22Rv1 (cell line): Measurements from ENCODE around the gene KCTD5.

Experiments used
- H3K27ac ChIP-seq: fragments of 450-650 bp; 2 replicates; pipeline ENCODE4 v1.5.1; 2017
- ZFX ChIP-seq: fragments of 450-650 bp; IDR thresholded peaks from 2 replicates; pipeline ENCODE4 v1.6.1; 2017; ENCODE audit warnings: antibody characterized with exemption, borderline replicate concordance
- TF ChIP-seq, protein P1 (sequence below): fragments of 450-650 bp; IDR thresholded peaks from 2 replicates; pipeline ENCODE4 v1.5.1; 2017; ENCODE audit warnings: mild to moderate bottlenecking

Gene KCTD5

GRCh38 chr16:2740476-2740875 lies 58.2 kb downstream of the KCTD5 start:
- no peak overlapping the region for H3K27ac ChIP-seq
- TF ChIP-seq, protein P1, sequence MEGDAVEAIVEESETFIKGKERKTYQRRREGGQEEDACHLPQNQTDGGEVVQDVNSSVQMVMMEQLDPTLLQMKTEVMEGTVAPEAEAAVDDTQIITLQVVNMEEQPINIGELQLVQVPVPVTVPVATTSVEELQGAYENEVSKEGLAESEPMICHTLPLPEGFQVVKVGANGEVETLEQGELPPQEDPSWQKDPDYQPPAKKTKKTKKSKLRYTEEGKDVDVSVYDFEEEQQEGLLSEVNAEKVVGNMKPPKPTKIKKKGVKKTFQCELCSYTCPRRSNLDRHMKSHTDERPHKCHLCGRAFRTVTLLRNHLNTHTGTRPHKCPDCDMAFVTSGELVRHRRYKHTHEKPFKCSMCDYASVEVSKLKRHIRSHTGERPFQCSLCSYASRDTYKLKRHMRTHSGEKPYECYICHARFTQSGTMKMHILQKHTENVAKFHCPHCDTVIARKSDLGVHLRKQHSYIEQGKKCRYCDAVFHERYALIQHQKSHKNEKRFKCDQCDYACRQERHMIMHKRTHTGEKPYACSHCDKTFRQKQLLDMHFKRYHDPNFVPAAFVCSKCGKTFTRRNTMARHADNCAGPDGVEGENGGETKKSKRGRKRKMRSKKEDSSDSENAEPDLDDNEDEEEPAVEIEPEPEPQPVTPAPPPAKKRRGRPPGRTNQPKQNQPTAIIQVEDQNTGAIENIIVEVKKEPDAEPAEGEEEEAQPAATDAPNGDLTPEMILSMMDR: no peak
- TF ChIP-seq ZFX: no peak

DNA sequence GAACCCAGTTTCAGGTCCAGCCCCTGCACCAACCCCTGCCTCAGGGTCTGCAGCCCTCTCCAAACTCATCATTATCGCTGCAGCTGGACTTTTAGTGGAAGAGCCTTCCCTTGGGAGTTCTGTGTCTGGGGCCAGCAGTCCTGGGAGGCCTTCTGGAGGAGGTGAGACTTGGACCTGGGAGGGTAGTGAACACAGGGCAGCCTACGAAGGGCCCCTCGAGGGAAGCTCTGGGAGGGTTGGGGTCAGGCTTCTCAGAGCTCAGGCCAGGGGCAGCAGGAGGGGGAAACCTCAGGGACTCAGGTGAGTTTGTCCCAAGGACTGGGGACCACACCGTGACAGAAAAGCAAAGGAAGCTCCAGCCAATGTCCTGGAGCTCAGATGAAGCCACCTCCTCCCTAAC lies 58.8 kb downstream of the KCTD5 start:
- H3K27ac ChIP-seq: no peak overlapping the region
- TF ChIP-seq, protein P1: no peak
- no peak for TF ChIP-seq ZFX

DNA sequence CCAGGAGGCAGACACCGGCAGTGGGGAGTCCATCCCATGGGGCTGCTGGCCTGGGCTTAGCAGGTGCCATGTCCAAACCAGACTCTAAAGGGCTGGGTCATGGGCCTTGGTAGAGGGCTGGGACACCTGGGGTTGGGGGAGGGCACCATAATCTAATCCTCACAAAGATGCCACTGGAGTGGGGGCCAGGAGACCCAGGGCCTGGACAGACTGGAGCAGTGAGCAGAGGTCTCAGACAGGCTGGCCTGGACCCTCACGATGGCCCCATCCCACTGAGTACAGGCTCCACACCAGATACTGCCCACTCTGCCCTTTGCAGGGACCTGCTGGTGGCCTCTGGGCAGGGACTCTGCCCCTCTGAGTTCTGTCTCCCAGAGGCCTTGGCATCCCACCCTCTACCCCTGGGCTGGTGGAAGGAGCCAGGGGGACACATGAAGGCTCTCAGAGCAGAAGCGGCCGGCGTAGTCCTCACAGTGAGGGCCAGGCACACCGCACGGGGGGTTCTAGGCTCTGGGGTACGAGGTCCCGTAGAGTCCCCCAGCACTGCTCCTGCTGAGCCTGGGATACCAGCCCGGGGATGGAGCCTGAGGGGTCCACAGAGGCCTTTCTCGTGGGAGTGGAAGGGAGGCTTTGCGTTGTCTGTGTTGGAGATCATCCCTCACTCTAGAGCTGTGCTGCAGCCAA lies 60.1 kb downstream of the KCTD5 start:
- no peak overlapping the region for H3K27ac ChIP-seq
- no peak for TF ChIP-seq ZFX
- TF ChIP-seq, protein P1: no peak

- H3K27ac ChIP-seq: no peak overlapping the region
- TF ChIP-seq, protein P1: no peak
- no peak for TF ChIP-seq ZFX
Measured at GRCh38 chr16:2743007-2743810, 60.9 kb downstream of the KCTD5 start.

- H3K27ac ChIP-seq: no peak overlapping the region
- TF ChIP-seq, protein P1: no peak
- TF ChIP-seq ZFX: no peak
Measured at GRCh38 chr16:2744711-2745110, 62.4 kb downstream of the KCTD5 start.

DNA sequence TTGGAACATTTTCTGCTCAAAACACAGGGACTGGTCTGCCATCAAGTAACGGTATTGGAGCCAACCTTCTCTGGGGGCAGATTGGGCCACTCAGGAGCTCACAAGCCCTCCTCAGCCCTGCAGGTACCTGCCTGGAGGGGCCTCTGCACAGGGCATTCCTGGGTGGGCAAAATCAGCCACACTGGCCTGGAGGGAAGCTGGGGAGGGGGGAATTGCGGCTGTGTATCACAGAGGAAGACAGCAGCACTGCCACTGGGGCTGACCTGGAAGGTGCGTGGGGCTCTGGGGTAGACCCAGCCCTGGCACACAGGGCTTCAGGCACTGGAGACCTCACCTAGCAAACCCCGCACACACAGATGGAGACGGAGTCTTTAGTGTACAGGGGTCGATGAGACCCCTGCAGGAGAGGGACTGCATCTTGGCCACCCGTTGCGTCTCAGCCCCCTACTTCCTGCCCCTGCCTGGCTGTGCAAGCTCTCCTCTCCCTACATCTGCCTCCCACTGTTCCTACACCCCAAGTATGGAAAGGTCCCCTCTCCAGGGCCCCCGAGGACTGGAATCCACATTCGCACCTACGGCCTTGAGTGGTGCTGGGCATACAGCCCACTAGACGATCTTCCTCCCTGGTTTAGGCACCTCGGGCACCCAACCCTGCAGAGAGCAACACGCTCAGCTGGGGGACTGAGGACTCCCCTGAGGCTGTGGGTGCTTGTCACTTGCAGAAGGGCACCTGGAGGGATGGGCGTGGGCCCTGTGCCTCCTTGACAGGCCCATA lies 63.0 kb downstream of the KCTD5 start:
- H3K27ac ChIP-seq: no peak overlapping the region
- TF ChIP-seq, protein P1: no peak
- TF ChIP-seq ZFX: no peak
